ENCODE results near the gene TRIM25. TPM values are rescaled to one million over a fixed set of nuclear protein-coding genes. Genes with fewer than 3 reads are reported as not detected.

The TRIM25 gene
- total RNA-seq, 1 experiment from 2014 or later, result 7.9 TPM

- Histone ChIP-seq H3K36me3 (replicated peaks; ENCODE audit: control insufficient read depth, insufficient read depth, low read length) (no peaks in the 10 kb centered on the region), H3K27me3 (ENCODE audit: control insufficient read depth, insufficient read depth, low read length) (no peaks in the 10 kb centered on the region), H3K4me3 (ENCODE audit: insufficient read depth, low read depth, low read length) (no peak overlapping the region)
- no peak for DNase-seq
Measured at GRCh38 chr17:56879280-56879679, 34.6 kb downstream of the TRIM25 start.

- DNase-seq, result no peak
- Histone ChIP-seq H3K36me3 (replicated peaks; ENCODE audit: control insufficient read depth, insufficient read depth, low read length) (no peaks in the 10 kb centered on the region), H3K4me3 (ENCODE audit: insufficient read depth, low read depth, low read length) (no peak overlapping the region), H3K27me3 (ENCODE audit: control insufficient read depth, insufficient read depth, low read length) (no peaks in the 10 kb centered on the region)
Measured at GRCh38 chr17:56876766-56877179, 37.1 kb downstream of the TRIM25 start.

GRCh38 chr17:56870081-56870651 is 43.7 kb downstream of the TRIM25 start:
- Histone ChIP-seq H3K4me3 (ENCODE audit: insufficient read depth, low read depth, low read length) (no peak overlapping the region), H3K36me3 (replicated peaks; ENCODE audit: control insufficient read depth, insufficient read depth, low read length) (no peaks in the 10 kb centered on the region)

GRCh38 chr17:56868716-56869115 is 45.1 kb downstream of the TRIM25 start:
- no peak for DNase-seq
- Histone ChIP-seq H3K27me3 (ENCODE audit: control insufficient read depth, insufficient read depth, low read length) (no peaks in the 10 kb centered on the region), H3K4me3 (ENCODE audit: insufficient read depth, low read depth, low read length) (no peak overlapping the region), H3K36me3 (replicated peaks; ENCODE audit: control insufficient read depth, insufficient read depth, low read length) (no peaks in the 10 kb centered on the region)

More at GRCh38 chr17:56870081-56870651, 43.7 kb downstream of the TRIM25 start:
- H3K27me3 ChIP-seq (ENCODE audit: control insufficient read depth, insufficient read depth, low read length), result no peaks in the 10 kb centered on the region
- DNase-seq, result no peak

GRCh38 chr17:56867948-56868376 is 45.9 kb downstream of the TRIM25 start:
- Histone ChIP-seq H3K36me3 (replicated peaks; ENCODE audit: control insufficient read depth, insufficient read depth, low read length) (no peaks in the 10 kb centered on the region), H3K27me3 (ENCODE audit: control insufficient read depth, insufficient read depth, low read length) (no peaks in the 10 kb centered on the region), H3K4me3 (ENCODE audit: insufficient read depth, low read depth, low read length) (no peak overlapping the region)
- DNase-seq, result no peak

- Histone ChIP-seq H3K27me3 (ENCODE audit: control insufficient read depth, insufficient read depth, low read length) (no peaks in the 10 kb centered on the region), H3K4me3 (ENCODE audit: insufficient read depth, low read depth, low read length) (no peak overlapping the region), H3K36me3 (replicated peaks; ENCODE audit: control insufficient read depth, insufficient read depth, low read length) (no peaks in the 10 kb centered on the region; the same call in 1 of the 2 replicates)
- DNase-seq, result no peak
Measured at GRCh38 chr17:56866496-56866895, 47.4 kb downstream of the TRIM25 start.

GRCh38 chr17:56866076-56866475 is 47.8 kb downstream of the TRIM25 start:
- Histone ChIP-seq H3K4me3 (ENCODE audit: insufficient read depth, low read depth, low read length) (no peak overlapping the region), H3K36me3 (replicated peaks; ENCODE audit: control insufficient read depth, insufficient read depth, low read length) (no peaks in the 10 kb centered on the region; the same call in 1 of the 2 replicates), H3K27me3 (ENCODE audit: control insufficient read depth, insufficient read depth, low read length) (no peaks in the 10 kb centered on the region)
- DNase-seq, result no peak

- Histone ChIP-seq H3K27me3 (ENCODE audit: control insufficient read depth, insufficient read depth, low read length) (no peaks in the 10 kb centered on the region), H3K36me3 (replicated peaks; ENCODE audit: control insufficient read depth, insufficient read depth, low read length) (no peaks in the 10 kb centered on the region; the same call in 1 of the 2 replicates), H3K4me3 (ENCODE audit: insufficient read depth, low read depth, low read length) (no peak overlapping the region)
- no peak for DNase-seq
Measured at GRCh38 chr17:56863974-56864373, 49.9 kb downstream of the TRIM25 start.

GRCh38 chr17:56861899-56862298 is 52.0 kb downstream of the TRIM25 start:
- H3K27me3 ChIP-seq (ENCODE audit: control insufficient read depth, insufficient read depth, low read length), result no peaks in the 10 kb centered on the region
- no peak for DNase-seq
- no peak overlapping the region for H3K4me3 ChIP-seq (ENCODE audit: insufficient read depth, low read depth, low read length)
- H3K36me3 ChIP-seq (replicated peaks; ENCODE audit: control insufficient read depth, insufficient read depth, low read length), result no peaks in the 10 kb centered on the region; the same call in none of the 2 replicates

GRCh38 chr17:56851008-56851407 is 62.8 kb downstream of the TRIM25 start:
- Histone ChIP-seq H3K27me3 (ENCODE audit: control insufficient read depth, insufficient read depth, low read length) (no peaks in the 10 kb centered on the region), H3K36me3 (replicated peaks; ENCODE audit: control insufficient read depth, insufficient read depth, low read length) (no peaks in the 10 kb centered on the region), H3K4me3 (ENCODE audit: insufficient read depth, low read depth, low read length) (no peak overlapping the region)
- no peak for DNase-seq

GRCh38 chr17:56850591-56850990 is 63.3 kb downstream of the TRIM25 start:
- Histone ChIP-seq H3K4me3 (ENCODE audit: insufficient read depth, low read depth, low read length) (no peak overlapping the region), H3K27me3 (ENCODE audit: control insufficient read depth, insufficient read depth, low read length) (no peaks in the 10 kb centered on the region), H3K36me3 (replicated peaks; ENCODE audit: control insufficient read depth, insufficient read depth, low read length) (no peaks in the 10 kb centered on the region)
- no peak for DNase-seq

- no peak for DNase-seq
- Histone ChIP-seq H3K27me3 (ENCODE audit: control insufficient read depth, insufficient read depth, low read length) (no peaks in the 10 kb centered on the region), H3K36me3 (replicated peaks; ENCODE audit: control insufficient read depth, insufficient read depth, low read length) (no peaks in the 10 kb centered on the region), H3K4me3 (ENCODE audit: insufficient read depth, low read depth, low read length) (no peak overlapping the region)
Measured at GRCh38 chr17:56849131-56849530, 64.7 kb downstream of the TRIM25 start.

- H3K36me3 ChIP-seq (replicated peaks; ENCODE audit: control insufficient read depth, insufficient read depth, low read length), result no peaks in the 10 kb centered on the region; the same call in 1 of the 2 replicates
- H3K27me3 ChIP-seq (ENCODE audit: control insufficient read depth, insufficient read depth, low read length), result no peaks in the 10 kb centered on the region
- no peak overlapping the region for H3K4me3 ChIP-seq (ENCODE audit: insufficient read depth, low read depth, low read length)
- no peak for DNase-seq
Measured at GRCh38 chr17:56847106-56847505, 66.7 kb downstream of the TRIM25 start.

- DNase-seq, result no peak
- H3K36me3 ChIP-seq (replicated peaks; ENCODE audit: control insufficient read depth, insufficient read depth, low read length), result no peaks in the 10 kb centered on the region; the same call in 1 of the 2 replicates
- no peak overlapping the region for H3K4me3 ChIP-seq (ENCODE audit: insufficient read depth, low read depth, low read length)
- H3K27me3 ChIP-seq (ENCODE audit: control insufficient read depth, insufficient read depth, low read length), result no peaks in the 10 kb centered on the region
Measured at GRCh38 chr17:56845934-56846333, 67.9 kb downstream of the TRIM25 start.

- Histone ChIP-seq H3K36me3 (replicated peaks; ENCODE audit: control insufficient read depth, insufficient read depth, low read length) (no peaks in the 10 kb centered on the region; the same call in 1 of the 2 replicates), H3K27me3 (ENCODE audit: control insufficient read depth, insufficient read depth, low read length) (no peaks in the 10 kb centered on the region), H3K4me3 (ENCODE audit: insufficient read depth, low read depth, low read length) (no peak overlapping the region)
- DNase-seq, result no peak
Measured at GRCh38 chr17:56842577-56842976, 71.3 kb downstream of the TRIM25 start.

GRCh38 chr17:56838687-56839086 is 75.2 kb downstream of the TRIM25 start:
- no peaks in the 10 kb centered on the region; the same call in 1 of the 2 replicates for H3K36me3 ChIP-seq (replicated peaks; ENCODE audit: control insufficient read depth, insufficient read depth, low read length)
- no peak for DNase-seq
- peaks cover 13% of the 10 kb centered on the region for H3K27me3 ChIP-seq (ENCODE audit: control insufficient read depth, insufficient read depth, low read length)
- no peak overlapping the region for H3K4me3 ChIP-seq (ENCODE audit: insufficient read depth, low read depth, low read length)
